ENCODE data around the gene TTLL1.

TTLL1 gene

GRCh38 chr22:42993651-42994275 is 95.4 kb downstream of the TTLL1 start:
- no peak for DNase-seq (ENCODE audit: low spot score)

GRCh38 chr22:42992886-42993479 is 96.2 kb downstream of the TTLL1 start:
- DNase-seq (ENCODE audit: low spot score), result no peak

GRCh38 chr22:42992092-42992491 is 97.1 kb downstream of the TTLL1 start:
- no peak for DNase-seq (ENCODE audit: low spot score)

DNA sequence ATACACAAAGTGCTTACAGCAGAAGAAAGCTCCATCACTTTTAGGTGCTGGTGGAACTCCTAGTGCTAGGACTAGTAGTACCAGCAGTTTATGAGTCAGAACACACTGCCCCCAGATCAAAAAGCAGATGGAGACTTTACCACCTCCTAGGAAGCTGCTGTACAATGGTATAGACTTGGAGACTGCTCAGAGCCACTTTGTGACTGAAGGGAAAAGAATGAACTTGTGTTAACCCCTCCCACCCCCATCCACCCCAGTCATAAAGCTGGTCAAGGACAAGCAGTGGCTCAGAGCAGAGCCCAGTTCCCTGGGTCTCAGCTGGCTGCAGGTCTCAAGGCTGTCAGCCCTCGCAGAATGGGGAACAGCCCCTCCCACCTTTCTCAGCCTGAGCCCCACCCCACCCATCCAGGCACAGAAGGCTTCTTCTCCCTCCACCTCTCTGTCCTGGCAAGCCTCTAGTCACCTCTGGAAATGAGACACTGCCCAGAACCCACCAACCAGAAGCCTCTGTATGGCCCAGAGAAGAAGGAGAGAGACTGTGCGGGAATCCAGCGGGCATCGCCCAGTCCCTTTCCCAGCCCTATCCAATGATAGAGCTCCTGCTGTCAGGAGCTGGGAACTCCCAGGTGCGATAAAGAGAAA is 98.1 kb downstream of the TTLL1 start:
- no peak for DNase-seq (ENCODE audit: low spot score)

DNA sequence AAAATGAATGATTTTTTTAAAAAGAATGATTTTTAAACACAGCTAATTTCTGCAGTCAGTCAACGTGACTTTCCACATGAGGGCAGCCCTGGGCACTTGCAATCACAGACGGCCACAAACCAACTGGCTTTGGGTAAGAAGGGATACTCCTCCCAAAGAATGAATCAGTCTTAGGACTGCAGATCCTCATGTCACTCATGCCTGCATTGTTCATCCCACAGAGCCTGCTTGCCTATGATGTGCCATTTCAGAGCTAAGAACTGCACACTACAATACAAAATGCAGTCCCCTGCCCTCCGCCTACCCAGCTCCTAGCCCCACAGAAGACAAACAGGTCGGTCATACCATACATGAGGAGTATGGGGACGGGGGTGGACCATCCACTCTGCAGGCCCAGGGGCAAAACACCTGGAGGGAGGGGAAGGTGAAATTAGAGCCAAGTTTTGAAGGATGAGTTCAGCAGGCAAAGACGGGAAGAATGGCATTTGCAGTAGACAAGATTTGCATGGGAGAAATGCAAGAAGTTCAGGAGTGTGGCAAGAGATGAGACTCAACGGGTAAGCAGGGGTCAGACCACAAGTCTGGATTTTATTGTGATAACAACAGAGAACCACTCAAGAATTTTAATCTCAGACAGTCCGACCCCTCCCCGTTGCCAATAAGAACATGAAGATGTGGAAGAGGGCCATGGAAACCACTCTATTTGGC is 98.9 kb downstream of the TTLL1 start:
- no peak for DNase-seq (ENCODE audit: low spot score)
